ENCODE data around the gene PHACTR1.

The PHACTR1 gene

DNA sequence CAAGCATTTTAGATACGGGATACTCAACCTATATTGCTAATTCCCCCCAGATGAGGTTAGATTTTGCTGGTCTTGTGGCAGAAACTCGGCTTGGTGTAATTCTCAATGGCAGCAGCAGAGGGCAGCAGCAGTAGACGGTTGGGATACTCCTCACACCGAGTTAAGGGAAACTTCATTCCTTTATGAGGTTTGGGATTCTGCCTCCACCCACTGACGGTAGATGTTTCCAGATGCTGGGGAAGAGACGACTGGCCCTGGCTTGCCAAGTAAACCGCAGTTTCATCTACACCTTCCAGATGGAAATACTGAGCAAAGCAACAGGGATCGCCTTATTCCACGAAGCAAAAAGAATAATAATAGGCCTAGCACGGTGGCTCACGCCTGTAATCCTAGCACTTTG lies 620.0 kb downstream of the PHACTR1 start:
- peak; percentile 93 for ATAC-seq
- TF ChIP-seq TCF4 (CRISPR knock-in tag; IDR thresholded peaks at IDR 0.05; ENCODE audit: borderline replicate concordance) (no peak), ARNTL (CRISPR knock-in tag; IDR thresholded peaks at IDR 0.05; ENCODE audit: borderline replicate concordance, low read depth) (no peak)
- TF ChIP-seq, protein P1, sequence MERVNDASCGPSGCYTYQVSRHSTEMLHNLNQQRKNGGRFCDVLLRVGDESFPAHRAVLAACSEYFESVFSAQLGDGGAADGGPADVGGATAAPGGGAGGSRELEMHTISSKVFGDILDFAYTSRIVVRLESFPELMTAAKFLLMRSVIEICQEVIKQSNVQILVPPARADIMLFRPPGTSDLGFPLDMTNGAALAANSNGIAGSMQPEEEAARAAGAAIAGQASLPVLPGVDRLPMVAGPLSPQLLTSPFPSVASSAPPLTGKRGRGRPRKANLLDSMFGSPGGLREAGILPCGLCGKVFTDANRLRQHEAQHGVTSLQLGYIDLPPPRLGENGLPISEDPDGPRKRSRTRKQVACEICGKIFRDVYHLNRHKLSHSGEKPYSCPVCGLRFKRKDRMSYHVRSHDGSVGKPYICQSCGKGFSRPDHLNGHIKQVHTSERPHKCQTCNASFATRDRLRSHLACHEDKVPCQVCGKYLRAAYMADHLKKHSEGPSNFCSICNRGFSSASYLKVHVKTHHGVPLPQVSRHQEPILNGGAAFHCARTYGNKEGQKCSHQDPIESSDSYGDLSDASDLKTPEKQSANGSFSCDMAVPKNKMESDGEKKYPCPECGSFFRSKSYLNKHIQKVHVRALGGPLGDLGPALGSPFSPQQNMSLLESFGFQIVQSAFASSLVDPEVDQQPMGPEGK (CRISPR knock-in tag; IDR thresholded peaks at IDR 0.05; ENCODE audit: borderline replicate concordance): no peak

DNA sequence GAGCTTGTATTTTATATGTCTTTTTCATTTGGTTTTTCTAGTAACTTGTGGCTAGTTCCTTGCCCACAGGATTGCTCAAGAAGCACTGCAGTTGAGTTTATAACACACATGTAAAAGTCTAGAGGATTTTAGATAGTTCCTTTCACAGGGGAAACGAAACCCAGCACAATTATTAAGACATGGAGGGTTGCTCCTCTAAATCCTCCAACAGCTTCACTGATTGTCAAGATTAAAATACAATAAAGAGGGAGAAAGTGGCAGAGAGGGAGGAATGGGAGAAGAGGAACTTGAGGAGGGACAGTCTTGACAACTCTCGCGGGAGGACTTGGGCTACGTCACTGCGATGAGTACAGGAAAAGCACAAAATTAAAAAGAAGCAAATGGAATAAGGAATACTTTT lies 621.5 kb downstream of the PHACTR1 start:
- ATAC-seq: no peak
- TF ChIP-seq GLIS3 (CRISPR knock-in tag; IDR thresholded peaks at IDR 0.05): no peak
- TF ChIP-seq ESRRG (CRISPR knock-in tag; IDR thresholded peaks at IDR 0.05): no peak
- TF ChIP-seq SNAI2 (CRISPR knock-in tag; IDR thresholded peaks at IDR 0.05): no peak
- TF ChIP-seq, protein P2, sequence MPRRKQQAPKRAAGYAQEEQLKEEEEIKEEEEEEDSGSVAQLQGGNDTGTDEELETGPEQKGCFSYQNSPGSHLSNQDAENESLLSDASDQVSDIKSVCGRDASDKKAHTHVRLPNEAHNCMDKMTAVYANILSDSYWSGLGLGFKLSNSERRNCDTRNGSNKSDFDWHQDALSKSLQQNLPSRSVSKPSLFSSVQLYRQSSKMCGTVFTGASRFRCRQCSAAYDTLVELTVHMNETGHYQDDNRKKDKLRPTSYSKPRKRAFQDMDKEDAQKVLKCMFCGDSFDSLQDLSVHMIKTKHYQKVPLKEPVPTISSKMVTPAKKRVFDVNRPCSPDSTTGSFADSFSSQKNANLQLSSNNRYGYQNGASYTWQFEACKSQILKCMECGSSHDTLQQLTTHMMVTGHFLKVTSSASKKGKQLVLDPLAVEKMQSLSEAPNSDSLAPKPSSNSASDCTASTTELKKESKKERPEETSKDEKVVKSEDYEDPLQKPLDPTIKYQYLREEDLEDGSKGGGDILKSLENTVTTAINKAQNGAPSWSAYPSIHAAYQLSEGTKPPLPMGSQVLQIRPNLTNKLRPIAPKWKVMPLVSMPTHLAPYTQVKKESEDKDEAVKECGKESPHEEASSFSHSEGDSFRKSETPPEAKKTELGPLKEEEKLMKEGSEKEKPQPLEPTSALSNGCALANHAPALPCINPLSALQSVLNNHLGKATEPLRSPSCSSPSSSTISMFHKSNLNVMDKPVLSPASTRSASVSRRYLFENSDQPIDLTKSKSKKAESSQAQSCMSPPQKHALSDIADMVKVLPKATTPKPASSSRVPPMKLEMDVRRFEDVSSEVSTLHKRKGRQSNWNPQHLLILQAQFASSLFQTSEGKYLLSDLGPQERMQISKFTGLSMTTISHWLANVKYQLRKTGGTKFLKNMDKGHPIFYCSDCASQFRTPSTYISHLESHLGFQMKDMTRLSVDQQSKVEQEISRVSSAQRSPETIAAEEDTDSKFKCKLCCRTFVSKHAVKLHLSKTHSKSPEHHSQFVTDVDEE (CRISPR knock-in tag; IDR thresholded peaks at IDR 0.05): no peak
- TF ChIP-seq, protein P3, sequence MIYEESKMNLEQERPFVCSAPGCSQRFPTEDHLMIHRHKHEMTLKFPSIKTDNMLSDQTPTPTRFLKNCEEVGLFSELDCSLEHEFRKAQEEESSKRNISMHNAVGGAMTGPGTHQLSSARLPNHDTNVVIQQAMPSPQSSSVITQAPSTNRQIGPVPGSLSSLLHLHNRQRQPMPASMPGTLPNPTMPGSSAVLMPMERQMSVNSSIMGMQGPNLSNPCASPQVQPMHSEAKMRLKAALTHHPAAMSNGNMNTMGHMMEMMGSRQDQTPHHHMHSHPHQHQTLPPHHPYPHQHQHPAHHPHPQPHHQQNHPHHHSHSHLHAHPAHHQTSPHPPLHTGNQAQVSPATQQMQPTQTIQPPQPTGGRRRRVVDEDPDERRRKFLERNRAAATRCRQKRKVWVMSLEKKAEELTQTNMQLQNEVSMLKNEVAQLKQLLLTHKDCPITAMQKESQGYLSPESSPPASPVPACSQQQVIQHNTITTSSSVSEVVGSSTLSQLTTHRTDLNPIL (CRISPR knock-in tag; IDR thresholded peaks at IDR 0.05; ENCODE audit: low read depth): no peak
- TF ChIP-seq ZNF8 (CRISPR knock-in tag; IDR thresholded peaks at IDR 0.05): no peak
- TF ChIP-seq, protein P4, sequence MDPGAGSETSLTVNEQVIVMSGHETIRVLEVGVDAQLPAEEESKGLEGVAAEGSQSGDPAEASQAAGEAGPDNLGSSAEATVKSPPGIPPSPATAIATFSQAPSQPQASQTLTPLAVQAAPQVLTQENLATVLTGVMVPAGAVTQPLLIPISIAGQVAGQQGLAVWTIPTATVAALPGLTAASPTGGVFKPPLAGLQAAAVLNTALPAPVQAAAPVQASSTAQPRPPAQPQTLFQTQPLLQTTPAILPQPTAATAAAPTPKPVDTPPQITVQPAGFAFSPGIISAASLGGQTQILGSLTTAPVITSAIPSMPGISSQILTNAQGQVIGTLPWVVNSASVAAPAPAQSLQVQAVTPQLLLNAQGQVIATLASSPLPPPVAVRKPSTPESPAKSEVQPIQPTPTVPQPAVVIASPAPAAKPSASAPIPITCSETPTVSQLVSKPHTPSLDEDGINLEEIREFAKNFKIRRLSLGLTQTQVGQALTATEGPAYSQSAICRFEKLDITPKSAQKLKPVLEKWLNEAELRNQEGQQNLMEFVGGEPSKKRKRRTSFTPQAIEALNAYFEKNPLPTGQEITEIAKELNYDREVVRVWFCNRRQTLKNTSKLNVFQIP (CRISPR knock-in tag; IDR thresholded peaks at IDR 0.05; ENCODE audit: borderline replicate concordance, low read depth): no peak
- TF ChIP-seq ARNTL (CRISPR knock-in tag; IDR thresholded peaks at IDR 0.05; ENCODE audit: borderline replicate concordance, low read depth): no peak
- no peak for TF ChIP-seq ZC3H10 (CRISPR knock-in tag; IDR thresholded peaks at IDR 0.05)
- TF ChIP-seq, protein P5, sequence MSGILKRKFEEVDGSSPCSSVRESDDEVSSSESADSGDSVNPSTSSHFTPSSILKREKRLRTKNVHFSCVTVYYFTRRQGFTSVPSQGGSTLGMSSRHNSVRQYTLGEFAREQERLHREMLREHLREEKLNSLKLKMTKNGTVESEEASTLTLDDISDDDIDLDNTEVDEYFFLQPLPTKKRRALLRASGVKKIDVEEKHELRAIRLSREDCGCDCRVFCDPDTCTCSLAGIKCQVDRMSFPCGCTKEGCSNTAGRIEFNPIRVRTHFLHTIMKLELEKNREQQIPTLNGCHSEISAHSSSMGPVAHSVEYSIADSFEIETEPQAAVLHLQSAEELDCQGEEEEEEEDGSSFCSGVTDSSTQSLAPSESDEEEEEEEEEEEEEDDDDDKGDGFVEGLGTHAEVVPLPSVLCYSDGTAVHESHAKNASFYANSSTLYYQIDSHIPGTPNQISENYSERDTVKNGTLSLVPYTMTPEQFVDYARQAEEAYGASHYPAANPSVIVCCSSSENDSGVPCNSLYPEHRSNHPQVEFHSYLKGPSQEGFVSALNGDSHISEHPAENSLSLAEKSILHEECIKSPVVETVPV (CRISPR knock-in tag; IDR thresholded peaks at IDR 0.05): no peak
- no peak for TF ChIP-seq CSDC2 (CRISPR knock-in tag; IDR thresholded peaks at IDR 0.05)
- TF ChIP-seq BACH2 (CRISPR knock-in tag; IDR thresholded peaks at IDR 0.05; ENCODE audit: borderline replicate concordance): no peak
- TF ChIP-seq ZNF565 (CRISPR knock-in tag; conservative IDR thresholded peaks at IDR 0.05; ENCODE audit: low read depth): no peak

All from SK-N-SH treated with all-trans-retinoic acid at 6 μM for 48 hours (cell line).